GM12801 (cell line): Measurements from ENCODE around the gene CTAGE1.

Experiments used
- TF ChIP-seq, protein P1 (sequence below): IDR thresholded peaks from one replicate; pipeline ENCODE4 v1.5.1; 2011; ENCODE audit warnings: control low read depth; ENCODE audit not compliant: insufficient read length; ENCODE audit errors: extremely low read depth

CTAGE1 gene

GRCh38 chr18:22456116-22456480 is 38.4 kb upstream of the CTAGE1 start:
- TF ChIP-seq, protein P1, sequence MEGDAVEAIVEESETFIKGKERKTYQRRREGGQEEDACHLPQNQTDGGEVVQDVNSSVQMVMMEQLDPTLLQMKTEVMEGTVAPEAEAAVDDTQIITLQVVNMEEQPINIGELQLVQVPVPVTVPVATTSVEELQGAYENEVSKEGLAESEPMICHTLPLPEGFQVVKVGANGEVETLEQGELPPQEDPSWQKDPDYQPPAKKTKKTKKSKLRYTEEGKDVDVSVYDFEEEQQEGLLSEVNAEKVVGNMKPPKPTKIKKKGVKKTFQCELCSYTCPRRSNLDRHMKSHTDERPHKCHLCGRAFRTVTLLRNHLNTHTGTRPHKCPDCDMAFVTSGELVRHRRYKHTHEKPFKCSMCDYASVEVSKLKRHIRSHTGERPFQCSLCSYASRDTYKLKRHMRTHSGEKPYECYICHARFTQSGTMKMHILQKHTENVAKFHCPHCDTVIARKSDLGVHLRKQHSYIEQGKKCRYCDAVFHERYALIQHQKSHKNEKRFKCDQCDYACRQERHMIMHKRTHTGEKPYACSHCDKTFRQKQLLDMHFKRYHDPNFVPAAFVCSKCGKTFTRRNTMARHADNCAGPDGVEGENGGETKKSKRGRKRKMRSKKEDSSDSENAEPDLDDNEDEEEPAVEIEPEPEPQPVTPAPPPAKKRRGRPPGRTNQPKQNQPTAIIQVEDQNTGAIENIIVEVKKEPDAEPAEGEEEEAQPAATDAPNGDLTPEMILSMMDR, result no peak

DNA sequence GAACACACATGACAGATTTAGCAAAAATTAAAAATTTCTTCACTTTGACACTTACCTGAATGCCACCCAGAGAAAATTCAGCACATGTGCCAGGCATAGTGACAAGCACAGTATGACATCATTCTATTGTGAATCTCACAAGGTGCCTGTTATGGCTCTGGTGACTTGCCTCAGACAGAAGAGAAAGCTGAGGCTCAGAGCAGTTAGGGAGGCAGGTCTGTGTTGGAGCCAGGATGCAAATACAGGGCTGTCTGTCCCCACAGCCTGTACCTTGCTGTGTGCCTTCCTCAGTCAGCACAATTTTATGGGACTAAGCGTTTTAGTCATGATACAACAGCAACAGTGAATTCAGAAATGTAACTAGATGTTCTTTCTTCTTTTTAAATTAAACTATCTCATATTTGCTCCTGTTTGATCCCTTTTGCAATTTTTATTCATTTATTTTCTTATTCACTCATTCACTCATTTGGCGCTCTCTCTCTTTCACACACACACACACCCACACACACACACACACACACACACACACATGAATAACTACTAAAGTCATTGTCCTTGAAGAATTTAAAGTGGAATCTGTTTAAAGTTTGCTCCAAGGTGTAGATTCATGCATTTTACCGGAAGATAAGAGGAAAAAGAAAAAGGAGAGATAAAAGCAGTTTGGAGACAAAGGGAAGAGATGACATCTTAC is 37.9 kb upstream of the CTAGE1 start:
- TF ChIP-seq, protein P1, result no peak

DNA sequence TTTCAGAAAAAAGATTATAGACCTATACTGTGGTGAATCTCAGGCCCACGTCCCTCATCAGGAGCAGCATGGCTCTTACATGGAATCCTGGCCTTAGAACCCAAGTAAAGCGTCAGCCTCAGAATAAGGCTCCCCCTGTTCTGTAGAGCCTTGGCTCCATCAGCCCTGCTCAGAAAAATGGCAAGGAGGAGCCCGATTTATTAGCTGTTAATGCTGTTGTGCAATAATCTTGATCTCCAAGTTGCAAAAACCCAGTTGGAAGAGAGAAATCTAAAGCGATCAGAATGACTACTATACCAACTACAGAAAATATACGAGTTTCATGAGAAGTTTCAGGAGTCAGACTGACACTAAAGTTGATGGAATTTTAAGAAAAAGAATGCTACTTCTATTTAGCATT is 35.6 kb upstream of the CTAGE1 start:
- TF ChIP-seq, protein P1, result no peak

GRCh38 chr18:22452226-22452668 is 34.5 kb upstream of the CTAGE1 start:
- TF ChIP-seq, protein P1, result no peak

DNA sequence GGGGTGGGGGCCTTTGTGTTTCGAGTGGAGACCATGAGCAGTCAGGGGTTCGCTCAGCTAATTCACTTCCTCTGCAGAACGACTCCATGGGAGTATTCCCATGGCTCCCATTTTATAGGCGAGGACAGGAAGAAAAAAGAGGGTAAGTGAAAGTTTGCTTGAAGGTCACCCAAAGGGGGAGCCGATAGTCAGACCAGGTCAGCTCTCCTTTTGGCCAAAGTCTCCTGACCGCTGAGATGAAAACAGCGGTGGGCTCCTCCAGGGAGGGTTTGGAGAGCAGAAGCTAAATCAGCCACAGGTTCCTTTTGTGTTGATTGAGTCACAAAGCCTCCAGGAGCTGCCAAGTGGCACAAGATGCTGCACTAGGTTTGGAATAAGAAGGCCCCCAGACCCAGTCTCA is 34.1 kb upstream of the CTAGE1 start:
- TF ChIP-seq, protein P1, result no peak

GRCh38 chr18:22448238-22448637 is 30.5 kb upstream of the CTAGE1 start:
- TF ChIP-seq, protein P1, result no peak

DNA sequence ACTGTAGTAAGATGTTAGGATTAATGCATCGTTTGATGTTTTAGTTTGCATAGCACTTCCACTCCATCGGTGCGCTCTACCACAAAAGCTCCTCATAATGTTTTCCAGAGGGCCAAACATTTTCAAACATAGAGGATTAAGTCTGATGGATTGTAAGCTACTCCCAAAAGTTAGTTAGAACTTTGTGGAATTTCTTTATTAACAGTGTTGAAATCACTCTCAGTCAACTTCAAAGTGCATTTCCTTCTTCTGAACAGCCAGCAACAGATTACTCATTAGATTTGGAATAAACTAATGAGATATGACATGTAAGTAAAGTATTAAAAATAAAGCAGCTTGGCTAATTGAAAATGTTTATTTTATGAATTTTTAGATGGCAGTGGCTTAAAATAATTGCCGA is 30.1 kb upstream of the CTAGE1 start:
- TF ChIP-seq, protein P1, result no peak

DNA sequence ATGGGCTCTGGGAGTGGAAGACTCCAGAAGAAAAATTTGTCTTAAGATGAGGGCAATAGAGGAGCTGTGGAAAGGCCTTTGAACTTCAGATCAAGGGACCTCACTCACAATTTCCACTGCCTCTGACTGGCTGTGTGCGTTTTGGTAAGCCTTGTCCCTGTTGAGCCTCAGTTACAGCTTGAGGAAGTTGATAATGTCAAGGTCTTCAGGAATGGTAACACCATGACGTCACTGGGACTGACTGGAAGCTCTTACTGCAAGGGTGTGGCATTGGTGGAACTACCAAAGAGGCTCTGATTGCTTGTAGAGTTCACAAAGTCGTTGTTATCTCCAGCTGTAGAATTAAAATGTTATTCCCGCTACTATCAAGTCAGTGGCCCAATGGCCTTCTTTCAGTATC is 29.2 kb upstream of the CTAGE1 start:
- TF ChIP-seq, protein P1, result no peak
